IMR-90 (cell line): Measurements from ENCODE around the gene PLCB4. TPM values are rescaled to one million over a fixed set of nuclear protein-coding genes. Genes with fewer than 3 reads are reported as not detected.
A peak's percentile ranks its signal among the peaks of the same experiment; 100 is the strongest.

ENCODE experiments used
- ATAC-seq: fragments of 200-7000 bp; cut with Tn5 transposase; 2 replicates; pipeline ENCODE4 v1.9.1; 2020; ENCODE audit warnings: low read depth, mild to moderate bottlenecking, moderate library complexity
- BruUV-seq: library from RNA; stranded (reverse); fragments of 400-500 nt; replicated peaks from 2 replicates; lab custom pipeline; 2021; lab: Mats Ljungman, UMichigan
- CTCF ChIA-PET: fragments of 300-600 bp; formaldehyde crosslinking; extraction: SDS; loops from one replicate; lab custom pipeline; 2021; ENCODE audit warnings: antibody characterized with exemption; lab: Yijun Ruan, JAX
- POLR2A ChIA-PET: fragments of 300-600 bp; sonication (Branson Sonifier 250); formaldehyde crosslinking; loops from one replicate; lab custom pipeline; 2022; ENCODE audit warnings: antibody characterized with exemption; ENCODE audit not compliant: unreplicated experiment; lab: Charles Lee
- DNase-seq: peaks from one replicate; pipeline ENCODE4 v3.0.0; 2013
- H2AFZ ChIP-seq: replicated peaks from 2 replicates; pipeline ENCODE3; 2013; ENCODE audit warnings: low read length, mild to moderate bottlenecking; ENCODE audit not compliant: poor library complexity
- H2AK5ac ChIP-seq: 2 replicates; pipeline ENCODE4 v1.6.1; 2013; ENCODE audit warnings: low read depth, low read length, inconsistent platforms
- H2AK9ac ChIP-seq: replicated peaks from 2 replicates; pipeline ENCODE3; 2013; ENCODE audit warnings: mild to moderate bottlenecking, low read depth, low read length, moderate library complexity; ENCODE audit not compliant: poor library complexity
- H2BK120ac ChIP-seq: 2 replicates; pipeline ENCODE4 v1.6.1; 2013; ENCODE audit warnings: low read depth, low read length, inconsistent platforms
- H2BK15ac ChIP-seq: 3 replicates; pipeline ENCODE4 v1.6.1; 2013; ENCODE audit warnings: low read depth, low read length, inconsistent platforms
- H2BK20ac ChIP-seq: 2 replicates; pipeline ENCODE4 v1.6.1; 2013; ENCODE audit warnings: low read depth, mild to moderate bottlenecking, inconsistent platforms, low read length, moderate library complexity
- H2BK5ac ChIP-seq: 2 replicates; pipeline ENCODE4 v1.6.1; 2013; ENCODE audit warnings: mild to moderate bottlenecking, low read depth, low read length, inconsistent platforms; ENCODE audit not compliant: poor library complexity, severe bottlenecking
- H3K14ac ChIP-seq: replicated peaks from 2 replicates; pipeline ENCODE4 v1.6.1; 2013; ENCODE audit warnings: low read depth, low read length, inconsistent platforms
- H3K18ac ChIP-seq: 2 replicates; pipeline ENCODE4 v1.6.1; 2013; ENCODE audit warnings: low read depth, low read length, control low read depth
- H3K23ac ChIP-seq: 2 replicates; pipeline ENCODE4 v1.6.1; 2013; ENCODE audit warnings: low read depth, low read length, inconsistent platforms
- H3K27ac ChIP-seq: 2 replicates; pipeline ENCODE4 v1.5.1; 2013; ENCODE audit warnings: mild to moderate bottlenecking, control low read depth, low read length; ENCODE audit not compliant: insufficient read depth
- H3K27me3 ChIP-seq: 2 replicates; pipeline ENCODE4 v1.6.1; 2013; ENCODE audit warnings: low read length; ENCODE audit not compliant: control insufficient read depth, insufficient read depth
- H3K36me3 ChIP-seq: 2 replicates; pipeline ENCODE4 v1.6.1; 2013; ENCODE audit warnings: low read length, mixed read lengths; ENCODE audit not compliant: control insufficient read depth, insufficient read depth
- H3K4ac ChIP-seq: 2 replicates; pipeline ENCODE4 v1.6.1; 2013; ENCODE audit warnings: low read depth, low read length, inconsistent platforms
- H3K4me1 ChIP-seq: 2 replicates; pipeline ENCODE4 v1.6.1; 2013; ENCODE audit warnings: low read length, mixed read lengths; ENCODE audit not compliant: control insufficient read depth, insufficient read depth
- H3K4me2 ChIP-seq: 2 replicates; pipeline ENCODE4 v1.6.1; 2013; ENCODE audit warnings: low read depth, mild to moderate bottlenecking, control low read depth, low read length, moderate library complexity
- H3K4me3 ChIP-seq: 2 replicates; pipeline ENCODE4 v1.5.1; 2013; ENCODE audit warnings: low read depth, mild to moderate bottlenecking, control low read depth, low read length, moderate library complexity; ENCODE audit not compliant: insufficient read depth
- H3K56ac ChIP-seq: 2 replicates; pipeline ENCODE4 v1.6.1; 2013; ENCODE audit warnings: low read length, inconsistent platforms; ENCODE audit not compliant: insufficient read depth; ENCODE audit errors: extremely low read depth
- H3K79me1 ChIP-seq, 2 experiments: 2 replicates each; pipeline ENCODE4 v1.6.1; 2013; ENCODE audit warnings: low read length in 2 of 2, inconsistent platforms in 1 of 2, low read depth in 1 of 2
- H3K9ac ChIP-seq: 2 replicates; pipeline ENCODE4 v1.6.1; 2013; ENCODE audit warnings: low read depth, low read length, control low read depth
- H3K9me1 ChIP-seq: 2 replicates; pipeline ENCODE4 v1.6.1; 2013; ENCODE audit warnings: low read length, inconsistent platforms; ENCODE audit not compliant: insufficient read depth
- H3K9me3 ChIP-seq: 2 replicates; pipeline ENCODE4 v1.6.1; 2013; ENCODE audit warnings: low read length; ENCODE audit not compliant: control insufficient read depth, insufficient read depth
- H4K20me1 ChIP-seq: 2 replicates; pipeline ENCODE4 v1.6.1; 2013; ENCODE audit warnings: low read length, inconsistent platforms; ENCODE audit not compliant: insufficient read depth
- H4K5ac ChIP-seq: 2 replicates; pipeline ENCODE4 v1.6.1; 2013; ENCODE audit warnings: mild to moderate bottlenecking, low read depth, low read length, control low read depth
- H4K8ac ChIP-seq, 2 experiments: 2 replicates each; pipeline ENCODE4 v1.6.1; 2013; ENCODE audit warnings: low read depth in 2 of 2, low read length in 2 of 2, control low read depth in 1 of 2, inconsistent platforms in 1 of 2
- H4K91ac ChIP-seq: 2 replicates; pipeline ENCODE4 v1.6.1; 2013; ENCODE audit warnings: low read depth, low read length, inconsistent platforms; ENCODE audit not compliant: insufficient read depth
- BHLHE40 ChIP-seq: fragments of 150-350 bp; IDR thresholded peaks from 2 replicates; pipeline ENCODE4 v1.6.1; 2016; ENCODE audit warnings: mild to moderate bottlenecking, low read depth, low read length
- CHD1 ChIP-seq: IDR thresholded peaks from 2 replicates; pipeline ENCODE4 v1.6.1; 2012; ENCODE audit warnings: low read depth, low read length, improper control_type of control experiment
- ELK1 ChIP-seq: fragments of 150-350 bp; IDR thresholded peaks from 2 replicates; pipeline ENCODE4 v1.6.1; 2016; ENCODE audit warnings: low read depth, mild to moderate bottlenecking, low read length, moderate library complexity, borderline replicate concordance
- MAFK ChIP-seq: IDR thresholded peaks from 2 replicates; pipeline ENCODE4 v1.6.1; 2012; ENCODE audit warnings: low read depth, low read length, improper control_type of control experiment
- POLR2A ChIP-seq: IDR thresholded peaks from 2 replicates; pipeline ENCODE4 v1.6.1; 2012; ENCODE audit warnings: mild to moderate bottlenecking, low read depth, low read length
- SMC3 ChIP-seq: fragments of 150-350 bp; IDR thresholded peaks from 2 replicates; pipeline ENCODE4 v1.6.1; 2016; ENCODE audit warnings: low read depth, mild to moderate bottlenecking, antibody characterized with exemption, low read length, moderate library complexity
- USF2 ChIP-seq: fragments of 150-350 bp; IDR thresholded peaks from 2 replicates; pipeline ENCODE4 v1.6.1; 2017; ENCODE audit warnings: mild to moderate bottlenecking, antibody characterized with exemption, low read length, low read depth
- dilution Hi-C: fragments of 300-500 bp; cut with HindIII; formaldehyde crosslinking; loops from one replicate; pipeline ENCODE4 v1.14.3; 2018; ENCODE audit warnings: low sequenced_read_pairs; ENCODE audit not compliant: unreplicated experiment
- in situ Hi-C: fragments of 300-500 bp; cut with MboI; formaldehyde crosslinking; loops from 3 replicates; pipeline ENCODE4 v1.14.3; 2019; ENCODE audit warnings: low sequenced_read_pairs, inconsistent platforms, mixed read lengths
- intact Hi-C: fragments of 100-400 bp; cut with micrococcal nuclease; formaldehyde crosslinking; loops from 2 replicates; pipeline ENCODE4 v1.10.0; 2022
- polyA plus RNA-seq, 3 experiments: library from polyadenylated mRNA; depleted of rRNA; stranded (reverse); fragments of >200 nt; gene quantifications; 2 replicates each; pipeline ENCODE4 v1.2.3, GENCODE V29; 2012; ENCODE audit warnings: low replicate concordance in 1 of 3
- total RNA-seq: library from RNA; depleted of rRNA; stranded (reverse); fragments of >200 nt; gene quantifications from 2 replicates; pipeline ENCODE4 v1.2.3, GENCODE V29; 2012

The PLCB4 gene
- total and polyA plus RNA-seq, 2 of the 4 experiments (the other 2 are of a cell fraction): 12.5 to 24.0 TPM

- Histone ChIP-seq H2BK20ac (no peak overlapping the region), H3K56ac (no peak overlapping the region), H3K36me3 (peaks cover 2% of the 10 kb centered on the region; the same call in 1 of the 2 replicates), H4K8ac (no peak overlapping the region), H2AK5ac (no peak overlapping the region), H2AFZ (no peak overlapping the region), H4K5ac (peak overlapping the region; percentile 11; the same call in 1 of the 2 replicates), H3K79me1 (peaks cover 32 to 66% of the 10 kb centered on the region in 2 experiments), H3K18ac (peak overlapping the region; percentile 68; the same call in 1 of the 2 replicates), H3K4me1 (peaks cover 11% of the 10 kb centered on the region), H2BK15ac (no peak overlapping the region), H3K9ac (no peak overlapping the region), H4K91ac (no peak overlapping the region), H3K9me3 (peaks cover 2% of the 10 kb centered on the region), H2AK9ac (no peak overlapping the region), H3K23ac (no peak overlapping the region; the same call in 1 of the 2 replicates), H2BK5ac (no peak overlapping the region), H4K20me1 (peaks cover 30% of the 10 kb centered on the region; the same call in 1 of the 2 replicates), H3K27me3 (no peaks in the 10 kb centered on the region), H3K27ac (no peak overlapping the region), H3K4me2 (no peak overlapping the region), H2BK120ac (no peak overlapping the region), H3K4ac (no peak overlapping the region), H3K4me3 (no peak overlapping the region), H3K9me1 (peaks cover 16% of the 10 kb centered on the region), H3K14ac (peak overlapping the region; percentile 43; the same call in 1 of the 2 replicates)
- ATAC-seq (no peak), DNase-seq (no peak)
- dilution Hi-C loops: no loop called here
- CTCF ChIA-PET: interaction anchor here (0.6 kb wide), 1 partner anchor 60 kb away, joined by 3 read pairs; no protein-coding TSS in a partner anchor
- POLR2A ChIA-PET: no interaction called here
- TF ChIP-seq CHD1 (no peak), SMC3 (no peak), POLR2A (no peak), USF2 (no peak), ELK1 (no peak), MAFK (no peak), BHLHE40 (no peak)
- intact Hi-C loops: no loop called here
- in situ Hi-C loops: no loop called here
- BruUV-seq: no TSS peak
These were observed 13.9 kb downstream of the PLCB4 start for GRCh38 chr20:9082741-9083140.
